Heart left ventricle (tissue), 13 donors: ENCODE data around the gene OSER1.

ENCODE experiments used
- POLR2A ChIP-seq, 2 donors: fragments of 450-650 bp; IDR thresholded peaks; one replicate each; pipeline ENCODE4 v1.6.1; 2017; ENCODE audit warnings: antibody characterized with exemption in 2 of 2, mild to moderate bottlenecking in 2 of 2, moderate library complexity in 2 of 2
- TF ChIP-seq, protein P1 (sequence below), 12 donors: fragments of 200-600 bp; sonication (generic) in 4 of 12; IDR thresholded peaks; one replicate each; pipeline versions ENCODE4 v1.5.0 to v1.8.0; 2018 to 2022; ENCODE audit warnings: antibody characterized with exemption in 12 of 12, mild to moderate bottlenecking in 5 of 12
- donor health status: ischemic (EF 13 %, LVEDD 7.1; RV severe dilation, severe dysfunction).
- donor health status: DM: no; HTN: yes; CAD: no.
- donor health status: DM: no; HTN: no; CAD: no.
- donor health status: ischemic (EF 25% LVEDD 6.9; RV normal size, moderate dysfunction).
- donor health status: ischemic (EF 25% LVEDD 5.7; RV mildly dilated, moderate dysfunction).
- donor health status: ischemic (EF 35%, LVEDD 5.7; RV mildly dilated, moderate dysfunction).
- donor health status: nonischemic (EF 11% LVEDD 7.7; RV severe dilation, severe dysfunction).
- donor health status: DM: yes; HTN: yes; CAD: no.
- donor health status: PGD.
- donor health status: ischemic (EF 29% LVEDD 5.4; RV normal size, mild dysfunction).
- donor health status: nonischemic (EF 23%, LVEDD 6.1; RV moderate dilation, normal function).

DNA sequence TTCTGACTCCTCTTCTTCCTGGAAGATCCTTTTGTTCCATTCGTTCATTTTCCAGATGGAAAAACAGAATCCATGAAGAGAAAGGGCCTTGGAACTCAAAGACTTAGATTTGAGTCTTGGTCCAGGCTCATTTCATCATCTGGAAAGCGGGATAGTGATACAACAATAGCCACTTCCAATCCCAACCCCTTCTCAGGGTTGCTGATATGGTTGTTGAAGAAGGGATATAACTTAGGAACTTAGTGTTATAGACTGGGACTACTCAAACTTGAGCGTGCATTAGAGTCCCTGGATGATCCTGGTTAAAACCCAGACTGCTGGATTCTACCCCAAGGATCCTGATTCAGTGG, 37.8 kb upstream of the OSER1 start:
- TF ChIP-seq POLR2A (IDR thresholded peaks at IDR 0.05) = no peak
- TF ChIP-seq, protein P1, sequence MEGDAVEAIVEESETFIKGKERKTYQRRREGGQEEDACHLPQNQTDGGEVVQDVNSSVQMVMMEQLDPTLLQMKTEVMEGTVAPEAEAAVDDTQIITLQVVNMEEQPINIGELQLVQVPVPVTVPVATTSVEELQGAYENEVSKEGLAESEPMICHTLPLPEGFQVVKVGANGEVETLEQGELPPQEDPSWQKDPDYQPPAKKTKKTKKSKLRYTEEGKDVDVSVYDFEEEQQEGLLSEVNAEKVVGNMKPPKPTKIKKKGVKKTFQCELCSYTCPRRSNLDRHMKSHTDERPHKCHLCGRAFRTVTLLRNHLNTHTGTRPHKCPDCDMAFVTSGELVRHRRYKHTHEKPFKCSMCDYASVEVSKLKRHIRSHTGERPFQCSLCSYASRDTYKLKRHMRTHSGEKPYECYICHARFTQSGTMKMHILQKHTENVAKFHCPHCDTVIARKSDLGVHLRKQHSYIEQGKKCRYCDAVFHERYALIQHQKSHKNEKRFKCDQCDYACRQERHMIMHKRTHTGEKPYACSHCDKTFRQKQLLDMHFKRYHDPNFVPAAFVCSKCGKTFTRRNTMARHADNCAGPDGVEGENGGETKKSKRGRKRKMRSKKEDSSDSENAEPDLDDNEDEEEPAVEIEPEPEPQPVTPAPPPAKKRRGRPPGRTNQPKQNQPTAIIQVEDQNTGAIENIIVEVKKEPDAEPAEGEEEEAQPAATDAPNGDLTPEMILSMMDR (IDR thresholded peaks at IDR 0.05) = peak in 1 of 12 donors; percentile 4
